ENCODE data around the gene CAND1. TPM values are rescaled to one million over a fixed set of nuclear protein-coding genes. Genes with fewer than 3 reads are reported as not detected.

Gene CAND1
- total RNA-seq, 6 experiments from 2014 or later: 151 to 181 (median 165) TPM

GRCh38 chr12:67367843-67368242 lies 98.7 kb downstream of the CAND1 start:
- no peaks in the 10 kb centered on the region; the same call in 1 of the 2 replicates for H3K36me3 Mint-ChIP-seq (ENCODE audit: low read depth)
- H3K9me3 Mint-ChIP-seq: no peaks in the 10 kb centered on the region
- no peak for DNase-seq
- no peak overlapping the region for H3K27ac Mint-ChIP-seq
- H3K27me3 Mint-ChIP-seq (ENCODE audit: insufficient read depth): no peaks in the 10 kb centered on the region; the same call in 1 of the 2 replicates
- peaks cover 48% of the 10 kb centered on the region for H3K4me1 Mint-ChIP-seq (ENCODE audit: low read depth)
- no peak for TF ChIP-seq CTCF (IDR thresholded peaks at IDR 0.05)
- H3K4me3 Mint-ChIP-seq: no peak overlapping the region
